ENCODE measurements around the gene MRPS21.

DNA sequence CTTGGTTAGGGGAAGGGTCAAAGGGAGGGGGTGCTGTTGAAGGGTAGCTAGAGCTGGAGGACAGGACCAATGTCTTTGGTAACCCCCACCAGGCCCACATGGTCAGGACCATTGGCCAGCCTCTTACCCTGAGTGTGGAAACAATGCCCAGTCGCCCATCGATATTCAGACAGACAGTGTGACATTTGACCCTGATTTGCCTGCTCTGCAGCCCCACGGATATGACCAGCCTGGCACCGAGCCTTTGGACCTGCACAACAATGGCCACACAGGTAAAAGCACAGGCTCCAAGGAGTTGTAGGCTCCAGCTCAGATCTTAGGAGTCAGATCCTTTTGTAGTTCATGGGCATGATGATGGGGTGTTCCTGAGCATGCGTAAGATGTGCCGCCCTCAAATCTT lies 32.3 kb upstream of the MRPS21 start:
- no peak for TF ChIP-seq CTCF (IDR thresholded peaks at IDR 0.05; ENCODE audit: control extremely low read depth in 1 of 3, insufficient read depth in 1 of 3, low read depth in 1 of 3, low read length in 3 of 3)
- no peak for TF ChIP-seq POLR2AphosphoS5 (IDR thresholded peaks at IDR 0.05; ENCODE audit: low read depth, low read length)
- TF ChIP-seq TBP (IDR thresholded peaks at IDR 0.05; ENCODE audit: low read depth, low read length) = no peak
- no peak for TF ChIP-seq CREB1 (IDR thresholded peaks at IDR 0.05)
- no peak for TF ChIP-seq RAD21 (IDR thresholded peaks at IDR 0.05 in 1 of 2, conservative IDR thresholded peaks at IDR 0.05 in 1 of 2; ENCODE audit: low read depth in 2 of 2, low read length in 2 of 2)
- TF ChIP-seq SP2 (IDR thresholded peaks at IDR 0.05; ENCODE audit: low read length) = no peak
- no peak for TF ChIP-seq TEAD4 (IDR thresholded peaks at IDR 0.05; ENCODE audit: low read depth, low read length)
- TF ChIP-seq BACH1 (IDR thresholded peaks at IDR 0.05; ENCODE audit: low read length) = no peak
- TF ChIP-seq JUND (IDR thresholded peaks at IDR 0.05; ENCODE audit: low read length) = no peak
- TF ChIP-seq POLR2A (IDR thresholded peaks at IDR 0.05; ENCODE audit: control extremely low read depth in 1 of 2, low read depth in 2 of 2, low read length in 2 of 2) = peak in 1 of 2 experiments; percentile 18; a peak in 2 of 3 replicates
- no peak for TF ChIP-seq RFX5 (IDR thresholded peaks at IDR 0.05; ENCODE audit: borderline replicate concordance, low read depth, low read length)
- TF ChIP-seq, protein P1, sequence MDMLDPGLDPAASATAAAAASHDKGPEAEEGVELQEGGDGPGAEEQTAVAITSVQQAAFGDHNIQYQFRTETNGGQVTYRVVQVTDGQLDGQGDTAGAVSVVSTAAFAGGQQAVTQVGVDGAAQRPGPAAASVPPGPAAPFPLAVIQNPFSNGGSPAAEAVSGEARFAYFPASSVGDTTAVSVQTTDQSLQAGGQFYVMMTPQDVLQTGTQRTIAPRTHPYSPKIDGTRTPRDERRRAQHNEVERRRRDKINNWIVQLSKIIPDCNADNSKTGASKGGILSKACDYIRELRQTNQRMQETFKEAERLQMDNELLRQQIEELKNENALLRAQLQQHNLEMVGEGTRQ (IDR thresholded peaks at IDR 0.05; ENCODE audit: low read length) = no peak

All from H1 (cell line).